Vagina (tissue), 2 donors: Measurements from ENCODE around the gene CR1.
"Not testable (repeated sequence)": the region's sequence is repeated elsewhere in the genome, so short reads cannot be mapped to it uniquely, and the experiment has no call there.

Experiments
- CTCF ChIP-seq, 3 experiments: fragments of 450-650 bp in 2 of 3; fragments of 200-600 bp in 1 of 3; sonication (generic) in 1 of 3; IDR thresholded peaks; one replicate each; pipeline ENCODE4 v1.5.1; 2017 to 2019; ENCODE audit warnings: antibody characterized with exemption in 3 of 3, mild to moderate bottlenecking in 2 of 3, moderate library complexity in 2 of 3
- POLR2A ChIP-seq, 2 donors: fragments of 450-650 bp; IDR thresholded peaks; one replicate each; pipeline ENCODE4 v1.6.1; 2017; ENCODE audit warnings: antibody characterized with exemption in 2 of 2, mild to moderate bottlenecking in 2 of 2, moderate library complexity in 2 of 2

GRCh38 chr1:207495281-207495680, 676 bp upstream of the CR1 start:
- not testable (repeated sequence) for TF ChIP-seq CTCF, POLR2A (IDR thresholded peaks at IDR 0.05)
